Left ventricle myocardium inferior (tissue), 1 donor: ENCODE data around the gene PGBD2. TPM values are rescaled to one million over a fixed set of nuclear protein-coding genes. Genes with fewer than 3 reads are reported as not detected.

Experiments
- DNase-seq: peaks from one replicate; pipeline ENCODE4 v3.0.0-alpha.2; 2020
- H3K27ac ChIP-seq: fragments of 200-600 bp; replicated peaks from 2 replicates; pipeline ENCODE4 v1.8.0; 2021
- H3K27me3 ChIP-seq: fragments of 200-600 bp; 2 replicates; pipeline ENCODE4 v1.8.0; 2021; ENCODE audit warnings: low read depth
- H3K36me3 ChIP-seq: fragments of 200-600 bp; 2 replicates; pipeline ENCODE4 v1.8.0; 2021
- H3K4me1 ChIP-seq: fragments of 200-600 bp; 2 replicates; pipeline ENCODE4 v1.8.0; 2021
- H3K4me3 ChIP-seq: fragments of 200-600 bp; 2 replicates; pipeline ENCODE4 v1.8.0; 2021; ENCODE audit warnings: mild to moderate bottlenecking, moderate library complexity
- H3K9me3 ChIP-seq: fragments of 200-600 bp; replicated peaks from 2 replicates; pipeline ENCODE4 v1.8.0; 2021
- intact Hi-C: fragments of 100-400 bp; cut with micrococcal nuclease; formaldehyde crosslinking; loops from one replicate; pipeline ENCODE4 v1.11.0; 2022
- total RNA-seq: library from RNA; stranded (reverse); fragmentation: NEBNext Ultra II Directional; extraction: Animal tissue kit (Norgen Biotek cat#: 25700); gene quantifications from one replicate; pipeline ENCODE4 v1.2.1, GENCODE V29; 2021
- TF ChIP-seq, protein P1 (sequence below): fragments of 200-600 bp; IDR thresholded peaks from 2 replicates; pipeline ENCODE4 v1.8.0; 2021; ENCODE audit warnings: antibody characterized with exemption, mild to moderate bottlenecking, borderline replicate concordance
- donor health status: DM: no; HTN: yes; CAD: no; lungs with severe emphysema.

The PGBD2 gene
- total RNA-seq, 1 donor from 2014 or later: 3.9 TPM

GRCh38 chr1:248901578-248901977 lies 4.5 kb upstream of the PGBD2 start:
- TF ChIP-seq, protein P1, sequence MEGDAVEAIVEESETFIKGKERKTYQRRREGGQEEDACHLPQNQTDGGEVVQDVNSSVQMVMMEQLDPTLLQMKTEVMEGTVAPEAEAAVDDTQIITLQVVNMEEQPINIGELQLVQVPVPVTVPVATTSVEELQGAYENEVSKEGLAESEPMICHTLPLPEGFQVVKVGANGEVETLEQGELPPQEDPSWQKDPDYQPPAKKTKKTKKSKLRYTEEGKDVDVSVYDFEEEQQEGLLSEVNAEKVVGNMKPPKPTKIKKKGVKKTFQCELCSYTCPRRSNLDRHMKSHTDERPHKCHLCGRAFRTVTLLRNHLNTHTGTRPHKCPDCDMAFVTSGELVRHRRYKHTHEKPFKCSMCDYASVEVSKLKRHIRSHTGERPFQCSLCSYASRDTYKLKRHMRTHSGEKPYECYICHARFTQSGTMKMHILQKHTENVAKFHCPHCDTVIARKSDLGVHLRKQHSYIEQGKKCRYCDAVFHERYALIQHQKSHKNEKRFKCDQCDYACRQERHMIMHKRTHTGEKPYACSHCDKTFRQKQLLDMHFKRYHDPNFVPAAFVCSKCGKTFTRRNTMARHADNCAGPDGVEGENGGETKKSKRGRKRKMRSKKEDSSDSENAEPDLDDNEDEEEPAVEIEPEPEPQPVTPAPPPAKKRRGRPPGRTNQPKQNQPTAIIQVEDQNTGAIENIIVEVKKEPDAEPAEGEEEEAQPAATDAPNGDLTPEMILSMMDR: no peak
- no peak for DNase-seq
- Histone ChIP-seq H3K4me3 (no peak overlapping the region), H3K36me3 (no peaks in the 10 kb centered on the region), H3K27ac (no peak overlapping the region), H3K4me1 (peaks cover 6% of the 10 kb centered on the region), H3K9me3 (no peaks in the 10 kb centered on the region), H3K27me3 (peaks cover 41% of the 10 kb centered on the region)
- intact Hi-C loops: no loop called here

DNA sequence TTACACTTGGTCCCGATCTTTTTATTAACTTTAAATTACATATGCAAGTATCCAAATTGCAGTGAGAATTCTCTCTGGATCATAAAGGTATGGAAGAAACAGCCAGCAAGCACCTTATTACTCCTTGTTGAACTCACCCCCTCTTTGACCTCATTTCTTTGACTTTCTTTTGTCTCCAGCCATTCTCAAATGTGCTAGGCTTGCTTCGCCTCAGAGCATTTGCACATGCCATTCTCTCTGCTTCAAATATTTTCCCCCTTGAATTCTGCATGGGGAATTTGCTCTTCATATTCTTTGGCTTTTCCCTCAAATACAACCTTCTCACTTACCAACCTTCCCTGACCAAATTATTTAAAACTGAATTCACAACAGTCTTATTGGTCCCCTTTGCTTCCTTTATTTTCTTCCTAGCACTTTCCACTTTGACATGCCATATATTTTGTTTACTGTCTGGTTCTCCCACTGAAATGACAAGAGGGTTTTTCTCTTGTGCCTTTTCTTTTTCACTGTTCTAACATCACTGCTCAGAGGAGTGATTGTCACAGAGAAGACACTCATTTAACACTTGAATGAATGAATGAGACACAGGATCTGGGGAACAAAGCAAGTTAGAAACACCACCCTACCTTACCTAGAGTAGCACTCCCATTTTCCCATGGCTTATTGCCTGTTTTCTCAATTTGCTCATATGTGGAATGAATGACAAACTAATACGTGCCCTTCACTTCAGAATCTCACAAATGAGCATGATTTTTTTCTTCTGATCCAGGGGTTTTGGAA lies 1.4 kb upstream of the PGBD2 start:
- no peak overlapping the region for H3K27ac ChIP-seq
- TF ChIP-seq, protein P1: no peak
- no peaks in the 10 kb centered on the region for H3K36me3 ChIP-seq
- intact Hi-C loops: no loop called here
- H3K9me3 ChIP-seq: no peaks in the 10 kb centered on the region
- peaks cover 33% of the 10 kb centered on the region for H3K4me1 ChIP-seq
- H3K27me3 ChIP-seq: peaks cover 10% of the 10 kb centered on the region
- no peak for DNase-seq
- H3K4me3 ChIP-seq: no peak overlapping the region

GRCh38 chr1:248905662-248906008 lies 400 bp upstream of the PGBD2 start:
- Histone ChIP-seq H3K4me3 (peak overlapping the region; percentile 74), H3K4me1 (peaks cover 37% of the 10 kb centered on the region), H3K36me3 (no peaks in the 10 kb centered on the region), H3K27me3 (peaks cover under 1% of the 10 kb centered on the region), H3K9me3 (no peaks in the 10 kb centered on the region), H3K27ac (peak overlapping the region; percentile 96)
- intact Hi-C loops: no loop called here
- TF ChIP-seq, protein P1: no peak
- no peak for DNase-seq

GRCh38 chr1:248906753-248907661 lies 972 bp downstream of the PGBD2 start:
- intact Hi-C loops: no loop called here
- peak overlapping the region; percentile 74 for H3K4me3 ChIP-seq
- peaks cover 37% of the 10 kb centered on the region for H3K4me1 ChIP-seq
- no peaks in the 10 kb centered on the region for H3K27me3 ChIP-seq
- TF ChIP-seq, protein P1: no peak
- H3K9me3 ChIP-seq: no peaks in the 10 kb centered on the region
- H3K27ac ChIP-seq: peak overlapping the region; percentile 96
- peak; percentile 30 for DNase-seq
- H3K36me3 ChIP-seq: no peaks in the 10 kb centered on the region

- intact Hi-C loops: no loop called here
- TF ChIP-seq, protein P1: no peak
- H3K4me1 ChIP-seq: peaks cover 61% of the 10 kb centered on the region
- H3K4me3 ChIP-seq: no peak overlapping the region
- no peak for DNase-seq
- H3K27ac ChIP-seq: no peak overlapping the region
- H3K27me3 ChIP-seq: no peaks in the 10 kb centered on the region
- H3K36me3 ChIP-seq: peaks cover 13% of the 10 kb centered on the region
- no peaks in the 10 kb centered on the region for H3K9me3 ChIP-seq
These were observed 4.7 kb downstream of the PGBD2 start for GRCh38 chr1:248910761-248911160.
